Measurements from ENCODE around the gene SPRED2.
A peak's percentile ranks its signal among the peaks of the same experiment; 100 is the strongest.

The SPRED2 gene

GRCh38 chr2:65311049-65311448 is 121.3 kb downstream of the SPRED2 start:
- DNase-seq (ENCODE audit: low spot score) = no peak

- no peak for DNase-seq (ENCODE audit: low spot score)
Observed at GRCh38 chr2:65309699-65310098, 122.7 kb downstream of the SPRED2 start.

GRCh38 chr2:65305934-65306333 is 126.5 kb downstream of the SPRED2 start:
- no peak for DNase-seq (ENCODE audit: low spot score)

GRCh38 chr2:65300761-65301711 is 131.4 kb downstream of the SPRED2 start:
- DNase-seq (ENCODE audit: low spot score) = peak; percentile 80

- DNase-seq (ENCODE audit: low spot score) = no peak
Observed at GRCh38 chr2:65300134-65300760, 132.2 kb downstream of the SPRED2 start.

- no peak for DNase-seq (ENCODE audit: low spot score)
Observed at GRCh38 chr2:65299246-65299645, 133.2 kb downstream of the SPRED2 start.

- no peak for DNase-seq (ENCODE audit: low spot score)
Observed at GRCh38 chr2:65298089-65298488, 134.3 kb downstream of the SPRED2 start.

- DNase-seq (ENCODE audit: low spot score) = no peak
Observed at GRCh38 chr2:65297544-65297943, 134.9 kb downstream of the SPRED2 start.

- no peak for DNase-seq (ENCODE audit: low spot score)
Observed at GRCh38 chr2:65296971-65297370, 135.4 kb downstream of the SPRED2 start.

GRCh38 chr2:65294701-65295100 is 137.7 kb downstream of the SPRED2 start:
- no peak for DNase-seq (ENCODE audit: low spot score)

GRCh38 chr2:65294136-65294535 is 138.3 kb downstream of the SPRED2 start:
- no peak for DNase-seq (ENCODE audit: low spot score)

- no peak for DNase-seq (ENCODE audit: low spot score)
Observed at GRCh38 chr2:65293376-65293775, 139.0 kb downstream of the SPRED2 start.

GRCh38 chr2:65292461-65293011 is 139.9 kb downstream of the SPRED2 start:
- DNase-seq (ENCODE audit: low spot score) = no peak

- DNase-seq (ENCODE audit: low spot score) = no peak
Observed at GRCh38 chr2:65292106-65292400, 140.3 kb downstream of the SPRED2 start.

- DNase-seq (ENCODE audit: low spot score) = no peak
Observed at GRCh38 chr2:65291216-65292105, 140.9 kb downstream of the SPRED2 start.

- DNase-seq (ENCODE audit: low spot score) = no peak
Observed at GRCh38 chr2:65287364-65287763, 145.0 kb downstream of the SPRED2 start.

- no peak for DNase-seq (ENCODE audit: low spot score)
Observed at GRCh38 chr2:65282477-65283053, 149.8 kb downstream of the SPRED2 start.

- DNase-seq (ENCODE audit: low spot score) = no peak
Observed at GRCh38 chr2:65281627-65282351, 150.6 kb downstream of the SPRED2 start.

GRCh38 chr2:65279756-65280155 is 152.6 kb downstream of the SPRED2 start:
- DNase-seq (ENCODE audit: low spot score) = no peak

GRCh38 chr2:65278531-65278981 is 153.8 kb downstream of the SPRED2 start:
- DNase-seq (ENCODE audit: low spot score) = no peak

Data from germinal center (tissue), 1 donor.